Right lobe of liver (tissue), 4 donors: ENCODE results near the gene TMUB1.

ENCODE experiments used
- CTCF ChIP-seq, 4 donors: fragments of 200-600 bp in 3 of 4; fragments of 450-650 bp in 1 of 4; IDR thresholded peaks; one replicate each; pipeline versions ENCODE4 v1.5.1 to v1.8.0; 2016 to 2022; ENCODE audit warnings: antibody characterized with exemption in 4 of 4, mild to moderate bottlenecking in 2 of 4
- POLR2A ChIP-seq: fragments of 450-650 bp; IDR thresholded peaks from one replicate; pipeline ENCODE4 v1.6.1; 2017; ENCODE audit warnings: antibody characterized with exemption, mild to moderate bottlenecking
- donor health status: DM: no; HTN: no; CAD: no.
- donor health status: DM: no; HTN: no; CAD: no.
- donor health status: DM: no; HTN: yes; CAD: no.

- TF ChIP-seq CTCF (IDR thresholded peaks at IDR 0.05) (no peak), POLR2A (no peak)
These were observed 16.9 kb downstream of the TMUB1 start for GRCh38 chr7:151066273-151066974.
